Measurements from ENCODE around the gene SLC37A4. TPM values are rescaled to one million over a fixed set of nuclear protein-coding genes. Genes with fewer than 3 reads are reported as not detected.
A peak's percentile ranks its signal among the peaks of the same experiment; 100 is the strongest.

The SLC37A4 gene
- total and polyA plus RNA-seq, 2 of the 13 experiments (the other 11 are each of a cell fraction or from before 2014, with no cell fraction given) = 43.0 to 56.1 TPM

- TF ChIP-seq MXI1 (IDR thresholded peaks at IDR 0.05; ENCODE audit: borderline replicate concordance, low read depth, low read length) (peak; percentile 75; the same call in 1 of the 3 replicates), ZFP37 (CRISPR knock-in tag; IDR thresholded peaks at IDR 0.05; ENCODE audit: borderline replicate concordance) (no peak), CEBPB (IDR thresholded peaks at IDR 0.05; ENCODE audit: borderline replicate concordance, low read depth, low read length) (no peak), SIN3A (IDR thresholded peaks at IDR 0.05; ENCODE audit: borderline replicate concordance, low read depth, low read length) (peak; percentile 69; the same call in 1 of the 2 replicates), KAT7 (CRISPR knock-in tag; IDR thresholded peaks at IDR 0.05; ENCODE audit: borderline replicate concordance) (no peak; the same call in 1 of the 2 replicates), ATF3 (CRISPR knock-in tag; IDR thresholded peaks at IDR 0.05) (0 out of 2 replicates have a peak, but pooled peaks have one; percentile 9), ZNF530 (CRISPR knock-in tag; IDR thresholded peaks at IDR 0.05; ENCODE audit: low read depth) (no peak), PAF1 (CRISPR knock-in tag; IDR thresholded peaks at IDR 0.05) (no peak), ZNF496 (CRISPR knock-in tag; IDR thresholded peaks at IDR 0.05; ENCODE audit: insufficient replicate concordance) (no peak), DNMT3B (CRISPR knock-in tag; conservative IDR thresholded peaks at IDR 0.05) (no peak; the same call in 1 of the 2 replicates), SNRNP70 (IDR thresholded peaks at IDR 0.05; ENCODE audit: low read depth, low read length) (no peak), ZFP82 (CRISPR knock-in tag; IDR thresholded peaks at IDR 0.05; ENCODE audit: borderline replicate concordance) (no peak), NR2F1 (CRISPR knock-in tag; IDR thresholded peaks at IDR 0.05) (no peak; a peak in 1 of 4 replicates), PLRG1 (conservative IDR thresholded peaks at IDR 0.05) (no peak), ZNF549 (CRISPR knock-in tag; IDR thresholded peaks at IDR 0.05) (no peak), PRDM15 (CRISPR knock-in tag; IDR thresholded peaks at IDR 0.05) (no peak), ZBTB37 (CRISPR knock-in tag; IDR thresholded peaks at IDR 0.05) (peak; percentile 63; the same call in 1 of the 2 replicates), CTCF (CRISPR knock-in tag; IDR thresholded peaks at IDR 0.05) (peak; percentile 53), GTF3A (CRISPR knock-in tag; conservative IDR thresholded peaks at IDR 0.05) (no peak), FOXK1 (CRISPR knock-in tag; IDR thresholded peaks at IDR 0.05; ENCODE audit: borderline replicate concordance, low read depth) (peak; percentile 71; the same call in 1 of the 2 replicates)
Observed at GRCh38 chr11:119018074-119018938, 12.4 kb downstream of the SLC37A4 start, which contains the start of the genes RPS25 and TRAPPC4 (continued).

All from HepG2 (cell line).